ENCODE data around the gene PTGFRN. TPM values are rescaled to one million over a fixed set of nuclear protein-coding genes. Genes with fewer than 3 reads are reported as not detected.
A peak's percentile ranks its signal among the peaks of the same experiment; 100 is the strongest.

The PTGFRN gene
- total and polyA plus RNA-seq, 2 of the 13 experiments (the other 11 are each of a cell fraction or from before 2014, with no cell fraction given), result 3.3 to 11.3 TPM

GRCh38 chr1:116919802-116920201 lies 10.1 kb downstream of the PTGFRN start:
- H3K9me3 ChIP-seq (ENCODE audit: low read length), result no peaks in the 10 kb centered on the region
- intact Hi-C loops (cut with micrococcal nuclease; ENCODE audit: unreplicated experiment), result loop anchor here (10.0 kb wide), 1 partner anchor 75 kb away; no protein-coding TSS in a partner anchor
- no peaks in the 10 kb centered on the region for H3K36me3 ChIP-seq (replicated peaks in 1 of 2; ENCODE audit: control insufficient read depth in 1 of 2, insufficient read depth in 2 of 2, low read length in 2 of 2)
- WGBS (ENCODE audit: low lambda C conversion rate), result 76% methylated on average over 2 of the region's 2 CpGs
- no peak overlapping the region for H3K27ac ChIP-seq (ENCODE audit: extremely low read length, insufficient read depth, low read length)
- peaks cover 53% of the 10 kb centered on the region for H3K4me1 ChIP-seq (ENCODE audit: insufficient read depth, low read length)
- ATAC-seq (no peak), DNase-seq (ENCODE audit: low spot score) (peak; percentile 18), FAIRE-seq (no peak)
- H3K79me2 ChIP-seq (ENCODE audit: insufficient read depth, low read length), result no peaks in the 10 kb centered on the region
- ChIA-PET CTCF (ENCODE audit: low intra/inter-chr PET ratio, low total read pairs) (no interaction called here), POLR2A (interaction anchor here (0.5 kb wide), 1 partner anchor 66 kb away, joined by 3 read pairs; no protein-coding TSS in a partner anchor)
- H3K4me2 ChIP-seq (ENCODE audit: low read depth, low read length), result no peak overlapping the region
- no peak overlapping the region for H3K9ac ChIP-seq (ENCODE audit: insufficient read depth, low read depth, low read length)
- no peak overlapping the region for H3K4me3 ChIP-seq (replicated peaks in 1 of 3; ENCODE audit: insufficient read depth in 1 of 3, low read depth in 2 of 3, low read length in 3 of 3)
- H3K27me3 ChIP-seq (ENCODE audit: control insufficient read depth in 1 of 2, insufficient read depth in 2 of 2, low read length in 2 of 2), result peaks cover 0 to 6% of the 10 kb centered on the region in 2 experiments; a peak in 1 of 5 replicates
- in situ Hi-C loops (cut with HindIII; ENCODE audit: extremely low pct_ligation_motif_present, low pct_unique_long_range_greater_than_20kb), result no loop called here
- no TSS peak for BruUV-seq (replicated peaks)
- H2AFZ ChIP-seq (ENCODE audit: low read length), result no peak overlapping the region
- TF ChIP-seq STAG1 (CRISPR knock-in tag; IDR thresholded peaks at IDR 0.05), result peak; percentile 28; the same call in 1 of the 2 replicates
- no peak for TF ChIP-seq CC2D1A (CRISPR knock-in tag; IDR thresholded peaks at IDR 0.05)
- peak; percentile 45 for TF ChIP-seq CTCF (CRISPR knock-in tag; IDR thresholded peaks at IDR 0.05)
- no peaks in the 10 kb centered on the region for H4K20me1 ChIP-seq (ENCODE audit: insufficient read depth, low read length)

GRCh38 chr1:116920211-116920610 lies 10.5 kb downstream of the PTGFRN start:
- WGBS (ENCODE audit: low lambda C conversion rate), result 100% methylated on average over 1 of the region's 1 CpG
- no peaks in the 10 kb centered on the region for H3K36me3 ChIP-seq (replicated peaks in 1 of 2; ENCODE audit: control insufficient read depth in 1 of 2, insufficient read depth in 2 of 2, low read length in 2 of 2)
- no peak overlapping the region for H2AFZ ChIP-seq (ENCODE audit: low read length)
- no peak for FAIRE-seq
- H3K9me3 ChIP-seq (ENCODE audit: low read length), result no peaks in the 10 kb centered on the region
- no peak overlapping the region for H3K4me3 ChIP-seq (replicated peaks in 1 of 3; ENCODE audit: insufficient read depth in 1 of 3, low read depth in 2 of 3, low read length in 3 of 3)
- in situ Hi-C loops (cut with HindIII; ENCODE audit: extremely low pct_ligation_motif_present, low pct_unique_long_range_greater_than_20kb), result no loop called here
- BruUV-seq (replicated peaks), result no TSS peak
- H3K27ac ChIP-seq (ENCODE audit: extremely low read length, insufficient read depth, low read length), result no peak overlapping the region
- H3K9ac ChIP-seq (ENCODE audit: insufficient read depth, low read depth, low read length), result no peak overlapping the region
- ATAC-seq, result no peak
- POLR2A ChIA-PET, result interaction anchor here (0.5 kb wide), 1 partner anchor 66 kb away, joined by 3 read pairs; no protein-coding TSS in a partner anchor
- DNase-seq (ENCODE audit: low spot score), result no peak
- intact Hi-C loops (cut with micrococcal nuclease; ENCODE audit: unreplicated experiment), result loop anchor here (10.0 kb wide), 1 partner anchor 75 kb away; no protein-coding TSS in a partner anchor
- H4K20me1 ChIP-seq (ENCODE audit: insufficient read depth, low read length), result no peaks in the 10 kb centered on the region
- CTCF ChIA-PET (ENCODE audit: low intra/inter-chr PET ratio, low total read pairs), result no interaction called here
- peaks cover 53% of the 10 kb centered on the region for H3K4me1 ChIP-seq (ENCODE audit: insufficient read depth, low read length)
- peaks cover 0 to 6% of the 10 kb centered on the region in 2 experiments; a peak in 1 of 5 replicates for H3K27me3 ChIP-seq (ENCODE audit: control insufficient read depth in 1 of 2, insufficient read depth in 2 of 2, low read length in 2 of 2)
- H3K4me2 ChIP-seq (ENCODE audit: low read depth, low read length), result no peak overlapping the region
- H3K79me2 ChIP-seq (ENCODE audit: insufficient read depth, low read length), result no peaks in the 10 kb centered on the region
- no peak for TF ChIP-seq RELA (CRISPR knock-in tag; IDR thresholded peaks at IDR 0.05)
- TF ChIP-seq NR2F1 (CRISPR knock-in tag; IDR thresholded peaks at IDR 0.05), result no peak
- no peak for TF ChIP-seq RARG (CRISPR knock-in tag; IDR thresholded peaks at IDR 0.05; ENCODE audit: low read depth)
- no peak for TF ChIP-seq HOXA7 (CRISPR knock-in tag; IDR thresholded peaks at IDR 0.05)
- TF ChIP-seq ZNF557 (CRISPR knock-in tag; IDR thresholded peaks at IDR 0.05), result no peak
- TF ChIP-seq BHLHE40 (IDR thresholded peaks at IDR 0.05; ENCODE audit: low read length), result no peak
- TF ChIP-seq CREB3 (CRISPR knock-in tag; IDR thresholded peaks at IDR 0.05), result no peak
- no peak for TF ChIP-seq FOXP4 (CRISPR knock-in tag; IDR thresholded peaks at IDR 0.05)
- no peak for TF ChIP-seq ZNF136 (CRISPR knock-in tag; IDR thresholded peaks at IDR 0.05; ENCODE audit: low read depth)
- TF ChIP-seq HNRNPH1 (optimal IDR thresholded peaks at IDR 0.05; ENCODE audit: low read depth, low read length), result no peak
- no peak for TF ChIP-seq ZEB1 (IDR thresholded peaks at IDR 0.05; ENCODE audit: insufficient replicate concordance, low read depth)
- TF ChIP-seq ZSCAN21 (CRISPR knock-in tag; IDR thresholded peaks at IDR 0.05; ENCODE audit: borderline replicate concordance), result no peak

All from HepG2 (cell line).